Transverse colon (tissue), 4 donors: ENCODE results near the gene BPIFB1.

Experiments
- CTCF ChIP-seq, 5 experiments: fragments of 200-600 bp in 3 of 5; fragments of 450-650 bp in 2 of 5; sonication (generic) in 3 of 5; IDR thresholded peaks; 1 replicate in 2 of 5; 2 replicates in 3 of 5; pipeline ENCODE4 v1.5.1; 2016 to 2017; ENCODE audit warnings: antibody characterized with exemption in 5 of 5, inconsistent platforms in 3 of 5, mild to moderate bottlenecking in 2 of 5, moderate library complexity in 1 of 5
- POLR2A ChIP-seq: fragments of 450-650 bp; IDR thresholded peaks from one replicate; pipeline ENCODE4 v1.6.1; 2016; ENCODE audit warnings: antibody characterized with exemption, mild to moderate bottlenecking, moderate library complexity
- POLR2AphosphoS5 ChIP-seq, 3 donors: sonication (generic); formaldehyde crosslinking; IDR thresholded peaks; one replicate each; pipeline ENCODE4 v1.6.1; 2016; ENCODE audit warnings: antibody characterized with exemption in 3 of 3

DNA sequence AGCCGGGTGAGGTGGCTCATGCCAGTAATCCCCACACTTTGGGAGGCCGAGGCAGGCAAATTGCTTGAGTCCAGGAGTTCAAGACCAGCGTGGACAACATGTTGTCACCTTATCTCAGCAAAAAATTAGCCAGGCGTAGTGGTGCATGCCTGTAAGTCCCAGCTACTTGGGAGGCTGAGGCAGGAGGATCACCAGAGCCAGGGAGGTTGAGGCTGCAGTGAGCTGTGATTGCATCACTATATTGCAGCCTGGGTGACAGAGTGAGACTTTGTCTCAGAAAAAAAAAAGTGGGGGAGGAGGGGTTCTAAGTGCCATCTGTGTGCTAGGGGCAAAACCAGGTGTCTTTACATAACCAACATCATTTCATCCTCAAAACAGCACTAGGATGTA is 70.0 kb downstream of the BPIFB1 start:
- no peak for TF ChIP-seq CTCF (IDR thresholded peaks at IDR 0.05)
- TF ChIP-seq POLR2A, result no peak
- TF ChIP-seq POLR2AphosphoS5 (IDR thresholded peaks at IDR 0.05), result no peak
